NCI-H510A (cell line): Measurements from ENCODE around the gene THADA.

ENCODE experiments used
- DNase-seq: peaks from one replicate; lab custom pipeline; 2025; lab: John Stamatoyannopoulos, UW

Gene THADA

DNA sequence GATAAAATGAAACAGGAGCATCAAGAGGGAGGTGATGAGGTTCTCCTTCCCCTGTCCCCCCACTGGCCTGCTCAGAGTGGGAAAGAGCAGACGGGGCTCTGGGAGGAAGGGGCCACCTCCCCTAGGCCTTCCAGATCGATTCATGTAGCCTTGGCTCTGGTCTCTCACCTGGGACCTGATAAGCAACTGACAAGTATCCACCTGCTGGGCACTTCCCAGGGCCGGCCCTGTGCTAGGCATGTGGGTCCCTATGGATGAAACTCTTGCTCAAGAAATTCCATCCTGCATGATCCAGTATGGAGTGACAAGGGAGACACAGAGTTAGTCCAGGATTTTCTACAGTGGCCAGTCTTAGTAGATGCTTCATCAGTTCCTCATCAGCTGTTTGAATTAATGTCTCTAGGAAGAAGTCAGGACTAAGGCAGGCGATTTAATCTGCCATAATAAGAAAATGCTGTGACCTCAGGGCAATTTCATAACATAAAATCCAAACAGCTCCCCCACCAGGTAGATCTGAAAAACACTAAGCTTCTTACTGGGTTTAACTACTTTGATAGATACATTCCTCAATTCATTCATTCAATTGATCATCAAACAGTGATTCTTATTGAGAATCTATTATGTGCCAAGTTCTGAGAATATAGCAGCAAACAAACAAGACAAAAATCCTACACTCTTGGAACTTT is 324.8 kb downstream of the THADA start:
- DNase-seq = no peak

DNA sequence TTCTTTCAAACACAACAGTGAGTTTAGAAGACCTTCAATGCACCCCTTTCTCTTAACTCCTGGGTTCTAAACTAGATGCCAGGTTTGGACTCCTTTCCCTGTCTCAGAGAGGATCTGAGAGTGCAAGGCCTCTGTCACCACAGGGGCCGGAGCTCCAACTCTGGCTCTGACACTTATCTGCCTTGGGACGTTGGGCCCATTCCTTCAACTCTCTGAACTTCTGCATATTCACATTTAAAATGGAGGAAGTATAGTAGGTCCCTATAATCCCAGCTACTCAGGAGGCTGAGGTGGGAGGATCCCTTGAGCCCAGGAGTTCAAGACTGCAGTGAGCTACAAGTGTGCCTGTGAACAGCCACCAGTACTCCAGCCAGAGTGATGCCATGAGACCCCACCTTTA is 325.4 kb downstream of the THADA start:
- no peak for DNase-seq

DNA sequence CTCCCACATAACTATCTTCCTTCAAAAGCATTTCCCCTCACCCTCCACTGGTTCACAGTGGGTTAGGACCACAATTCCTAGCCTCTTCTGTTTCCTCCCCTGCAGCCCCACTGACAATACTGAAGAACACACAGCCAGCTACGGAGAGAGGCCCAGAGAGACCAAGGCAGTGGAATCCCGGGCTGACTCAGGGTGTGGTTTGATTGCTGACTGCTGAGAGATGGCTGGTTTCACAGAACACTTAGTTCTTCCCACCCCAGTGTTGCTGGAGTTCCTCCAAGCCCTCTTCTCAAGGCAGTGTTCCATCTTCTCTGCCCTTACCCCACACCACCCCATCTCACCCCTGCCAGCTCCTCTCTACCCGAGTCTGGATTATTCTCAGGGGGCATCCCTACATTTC is 326.1 kb downstream of the THADA start:
- DNase-seq = no peak

DNA sequence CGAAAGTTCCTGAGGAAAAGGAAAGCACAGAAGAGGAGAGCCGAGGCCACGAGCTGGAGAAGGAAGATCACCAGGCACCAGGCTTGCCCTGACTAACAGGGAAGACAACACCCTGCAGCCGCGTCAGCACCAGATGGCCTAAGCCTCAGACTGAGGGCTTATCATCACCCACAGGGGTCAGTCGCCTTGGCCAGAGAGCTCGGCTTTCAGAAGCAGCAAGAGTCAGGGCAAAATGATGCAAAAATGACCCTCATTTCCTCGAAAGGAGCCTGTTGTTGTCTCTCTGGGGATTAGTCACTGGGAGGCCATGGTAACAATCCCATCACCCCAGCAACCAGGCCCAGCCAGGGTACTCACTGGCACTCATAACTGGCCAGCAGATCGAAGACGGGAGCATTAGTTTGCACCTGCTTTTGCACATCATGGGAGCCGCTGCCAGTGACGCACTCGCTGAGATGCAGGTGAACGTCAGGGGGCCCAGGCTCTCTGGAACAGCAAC is 326.7 kb downstream of the THADA start:
- peak; percentile 50 for DNase-seq

DNA sequence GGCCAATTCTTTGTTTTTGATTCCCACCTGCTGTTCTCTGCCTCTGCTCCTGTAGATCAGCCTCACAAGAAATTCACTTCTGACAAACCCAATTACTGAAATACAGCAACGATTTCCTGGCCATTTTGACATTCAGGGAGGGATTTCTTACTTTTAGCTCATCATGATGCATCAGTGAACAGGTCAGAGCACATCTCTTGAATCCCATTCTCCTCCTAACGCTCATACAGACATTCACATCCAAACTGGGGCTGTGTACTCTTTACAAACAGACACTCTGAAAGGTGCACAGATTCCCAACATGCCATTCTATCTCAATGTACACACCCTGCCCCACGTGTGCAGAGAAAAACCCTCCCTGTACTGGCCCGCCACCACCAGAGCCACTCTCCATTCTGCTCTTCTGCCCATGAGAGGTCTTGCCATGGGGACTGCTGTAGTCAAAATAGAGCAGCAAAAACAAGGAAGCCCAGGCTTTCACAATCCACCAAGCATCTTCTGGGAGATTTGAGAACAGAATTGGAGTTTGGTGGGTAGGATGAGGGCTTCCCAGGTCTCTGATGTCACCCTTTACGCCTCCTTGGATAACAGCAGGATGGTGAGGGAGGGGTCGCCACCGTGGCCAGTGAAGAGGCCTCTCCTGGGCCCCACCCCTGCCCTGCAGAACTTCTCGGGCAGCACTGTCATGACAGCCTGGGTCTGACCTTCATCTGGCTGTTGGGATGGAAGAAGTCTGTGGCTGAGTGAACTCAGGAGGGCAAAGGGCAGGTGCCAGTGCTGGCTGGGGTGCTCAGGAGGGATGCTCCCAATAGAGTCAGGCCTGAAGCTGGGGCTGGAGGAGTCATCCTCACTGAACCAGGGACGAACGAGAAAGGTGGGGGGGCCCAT is 327.5 kb downstream of the THADA start:
- DNase-seq = no peak

DNA sequence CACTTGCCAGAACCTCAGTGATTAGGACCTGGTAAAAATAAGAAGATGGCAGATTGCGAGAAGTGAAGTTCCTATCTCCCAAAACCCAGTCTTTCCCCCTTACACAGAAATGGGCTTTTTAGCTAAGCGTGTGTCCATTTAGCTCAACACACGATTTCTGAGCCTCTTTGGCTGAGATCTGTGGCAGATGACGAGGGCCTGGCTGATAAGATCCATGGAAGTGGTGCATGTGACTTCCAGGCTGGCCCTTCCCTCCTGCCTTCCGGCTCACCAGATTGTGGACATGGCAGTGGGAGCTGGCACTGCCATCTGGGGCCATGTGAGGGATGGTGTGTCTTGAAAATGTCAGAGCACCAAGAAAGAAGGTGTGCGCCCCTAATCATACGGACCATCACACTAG is 328.5 kb downstream of the THADA start:
- DNase-seq = no peak

DNA sequence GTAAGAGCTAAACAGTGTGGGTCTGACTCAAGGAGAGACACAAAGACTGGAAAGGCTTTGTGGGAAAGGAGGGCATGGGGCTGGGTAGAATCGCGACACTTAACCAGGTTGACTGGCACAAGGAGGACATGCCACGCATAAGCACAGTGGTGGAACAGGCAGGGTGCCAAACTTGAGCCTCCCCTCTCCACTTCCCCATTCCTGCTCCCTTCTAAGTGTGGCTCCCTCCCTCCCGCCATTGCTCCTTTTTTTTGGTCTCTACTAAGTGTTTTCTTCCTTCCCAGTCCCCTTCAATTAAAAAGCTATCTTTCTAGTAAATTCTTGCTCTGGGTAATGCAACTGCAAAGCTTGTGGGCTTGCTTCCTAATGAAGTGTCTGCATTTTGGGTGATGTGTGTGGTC is 329.1 kb downstream of the THADA start:
- DNase-seq = no peak

DNA sequence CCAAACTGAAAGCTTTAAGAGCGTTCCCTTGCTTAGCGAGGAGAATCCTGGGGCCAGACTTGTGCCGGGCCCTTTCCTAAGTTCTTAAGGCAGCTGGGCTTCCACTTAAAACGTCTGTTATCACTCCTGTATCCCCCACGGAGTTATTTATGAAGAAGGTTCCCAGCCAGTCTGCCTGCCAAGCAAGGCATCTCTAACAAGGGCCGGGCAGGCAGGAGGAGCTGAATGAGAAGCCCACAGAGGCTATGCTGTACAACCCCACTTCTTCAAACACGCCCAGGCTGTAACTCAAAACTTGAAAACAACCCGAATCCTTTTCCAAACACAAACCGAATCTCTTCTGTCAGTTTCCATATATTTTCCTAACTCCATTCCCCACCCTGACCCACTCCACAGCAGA is 330.4 kb downstream of the THADA start:
- no peak for DNase-seq

DNA sequence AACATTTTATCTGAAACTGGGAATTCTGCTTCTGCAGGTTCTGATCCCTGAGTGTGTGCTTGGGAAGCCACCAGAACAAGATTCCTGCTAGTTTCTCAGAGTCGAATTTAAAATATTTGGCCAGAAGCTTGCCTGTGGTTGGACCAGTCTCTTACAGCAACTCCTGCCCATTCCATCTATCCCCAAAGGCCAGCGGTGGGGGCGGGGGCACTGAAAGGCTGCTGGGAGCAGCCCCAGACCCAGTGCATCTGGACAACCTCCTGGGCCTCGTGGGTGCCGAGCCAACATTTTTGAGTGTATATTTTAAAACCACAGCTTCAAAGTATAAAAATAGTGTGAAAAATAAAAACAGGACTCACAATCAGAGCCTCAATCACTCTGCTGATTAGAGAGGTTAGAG is 330.8 kb downstream of the THADA start:
- no peak for DNase-seq

DNA sequence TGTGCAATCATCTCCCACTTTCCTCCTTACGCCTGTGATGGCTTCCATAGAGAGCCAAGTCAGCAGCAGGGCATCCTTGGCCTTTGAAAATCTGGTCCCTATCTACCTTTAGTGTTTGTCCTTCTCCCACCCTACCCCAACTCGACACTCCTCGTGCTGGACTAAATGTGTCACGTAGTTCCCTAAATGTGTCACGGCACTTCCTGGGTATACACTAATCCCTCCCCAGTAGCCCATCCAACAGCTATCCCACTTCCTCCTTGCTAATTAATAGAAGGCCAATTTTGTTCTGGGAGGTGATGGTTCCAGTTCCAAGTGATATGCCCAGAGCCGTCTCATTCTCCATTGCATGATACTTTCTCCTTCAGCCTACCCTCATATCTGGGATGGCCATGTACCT is 332.9 kb downstream of the THADA start:
- no peak for DNase-seq

DNA sequence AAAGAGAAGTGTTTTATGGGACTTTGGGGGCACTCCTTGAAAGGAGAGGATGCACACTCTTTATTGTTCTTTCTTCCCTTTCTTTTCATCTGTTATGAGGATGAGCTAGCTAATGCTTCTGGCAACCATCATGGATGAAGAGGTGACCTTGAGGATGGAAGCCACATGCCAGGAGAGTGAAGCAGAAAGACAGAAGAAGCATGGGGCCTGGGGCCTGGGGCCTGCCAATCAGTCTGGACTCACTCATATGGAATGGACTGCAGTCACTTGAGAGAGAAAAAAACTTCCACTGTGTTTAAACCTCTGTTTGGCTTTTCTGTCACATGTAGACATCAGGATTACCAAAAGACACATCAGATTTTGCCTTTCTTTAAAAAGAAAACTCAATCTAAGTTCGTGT is 333.6 kb downstream of the THADA start:
- DNase-seq = no peak

DNA sequence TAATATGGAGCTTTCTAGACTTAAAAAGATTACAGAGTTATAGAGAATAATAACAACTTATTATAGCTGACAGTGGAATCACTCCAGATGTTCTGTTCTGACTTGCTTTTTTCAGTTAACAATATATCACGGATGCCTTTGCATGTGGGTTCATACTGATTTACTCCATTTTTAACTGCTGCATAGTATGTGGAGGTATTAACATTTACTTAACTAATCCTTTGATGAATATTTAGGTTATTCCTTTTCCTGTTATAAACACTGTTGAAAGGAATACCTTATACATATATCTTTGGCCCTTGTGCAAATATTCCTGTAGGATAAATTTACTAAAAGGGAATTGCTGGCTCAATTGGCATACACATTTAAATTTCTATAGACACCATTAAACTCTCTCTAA is 336.3 kb downstream of the THADA start:
- no peak for DNase-seq

DNA sequence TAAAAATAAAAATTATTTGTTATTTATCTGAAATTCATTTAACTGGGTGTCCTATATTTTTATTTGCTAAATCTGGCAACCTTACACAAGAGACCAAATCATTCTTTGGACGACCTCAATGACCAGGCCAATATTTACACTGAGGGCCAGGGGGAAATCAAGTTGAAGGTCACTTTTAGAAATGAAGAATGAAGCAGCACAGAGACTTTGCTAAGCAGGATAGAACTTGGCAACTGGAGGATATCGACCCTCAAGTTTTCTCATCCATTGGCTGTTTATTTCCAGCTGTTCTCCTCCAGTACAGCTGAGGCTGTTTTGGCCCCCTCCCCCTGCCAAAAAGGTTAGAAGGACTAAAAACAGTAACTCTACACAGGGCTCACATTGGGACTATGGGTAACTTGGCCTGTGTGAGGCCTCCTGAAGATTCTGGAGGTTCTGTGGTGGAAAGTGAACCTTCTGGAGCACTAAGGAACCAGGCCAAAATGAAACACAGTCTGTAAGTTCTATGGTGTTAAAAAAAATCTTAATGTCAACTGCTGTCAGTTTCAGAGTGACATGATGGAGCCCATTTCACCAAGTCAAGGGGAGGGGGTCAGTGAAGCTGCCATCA is 337.2 kb downstream of the THADA start:
- no peak for DNase-seq

DNA sequence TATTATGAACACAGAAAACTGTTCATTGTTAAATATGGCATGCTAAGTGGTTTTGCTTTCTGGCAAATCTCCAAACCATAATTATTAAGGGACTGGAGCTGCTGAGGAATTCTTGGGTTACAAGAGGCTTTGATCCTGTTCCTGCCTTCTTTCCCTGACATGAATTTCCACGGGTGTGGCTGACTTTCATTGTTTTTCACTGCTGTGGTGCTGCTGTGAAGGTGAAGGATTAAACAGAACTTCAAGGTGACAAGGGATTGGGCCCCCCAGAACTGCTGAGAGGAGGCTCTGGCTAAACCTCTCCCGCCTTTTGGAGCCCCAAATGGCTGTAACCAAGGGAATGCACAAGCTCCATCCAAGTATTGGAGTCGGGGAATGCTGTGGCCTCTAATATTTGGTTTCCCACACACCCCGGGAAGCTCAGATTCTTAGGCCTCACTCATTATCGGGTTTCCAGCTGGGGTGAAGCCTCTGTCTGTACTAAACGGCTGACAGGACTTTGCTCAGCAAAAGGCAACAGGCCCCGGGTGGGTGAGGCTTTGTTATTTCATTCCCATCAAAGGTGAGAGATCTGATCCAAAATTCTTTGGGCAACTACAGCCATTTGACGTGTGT is 340.4 kb downstream of the THADA start:
- DNase-seq = no peak

DNA sequence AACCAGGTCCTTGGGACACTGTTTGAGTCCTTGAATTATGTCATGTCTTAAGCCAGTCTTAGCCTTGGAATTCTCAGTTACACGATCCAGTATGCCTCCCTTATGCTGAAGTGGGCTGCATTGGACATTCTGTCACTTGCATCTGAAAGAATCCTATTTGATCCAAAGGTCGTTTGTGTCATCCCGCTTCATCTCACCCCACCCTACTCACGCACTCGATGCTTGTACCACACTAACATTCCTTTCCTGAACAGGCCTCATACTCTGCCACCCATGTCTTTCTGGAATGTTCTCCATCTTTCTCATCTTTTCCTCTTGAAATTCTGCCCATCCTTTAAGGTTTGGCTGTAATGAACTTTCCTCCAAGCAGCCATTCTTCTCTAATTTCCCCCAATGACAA is 341.5 kb downstream of the THADA start:
- DNase-seq = no peak

DNA sequence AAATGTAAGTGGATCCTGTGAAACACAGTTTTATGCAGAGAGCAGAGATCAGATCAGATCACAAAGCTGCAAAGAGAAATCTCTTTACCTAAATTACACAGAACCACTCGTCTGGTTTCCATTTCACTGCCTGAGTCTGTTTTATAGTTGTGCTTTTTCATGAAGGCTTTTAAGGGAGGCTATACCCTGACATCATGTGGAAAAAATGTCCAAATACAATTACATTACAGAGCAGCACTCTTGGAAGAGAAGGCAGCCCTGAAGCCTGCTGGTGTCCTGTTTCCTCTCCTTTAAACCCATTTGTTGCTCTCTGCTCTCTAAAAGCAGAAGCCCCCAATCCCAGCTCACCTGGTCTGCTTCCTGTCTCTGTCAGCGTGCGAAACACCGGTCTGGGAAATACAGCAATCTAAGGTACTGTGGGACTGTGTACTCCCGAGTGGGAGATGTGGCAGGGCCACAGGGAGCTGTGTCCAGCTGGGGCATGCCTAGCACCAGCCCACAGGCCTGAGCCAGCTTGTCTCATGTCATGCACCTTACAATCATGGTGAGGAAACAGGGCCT is 344.6 kb downstream of the THADA start:
- DNase-seq = no peak

DNA sequence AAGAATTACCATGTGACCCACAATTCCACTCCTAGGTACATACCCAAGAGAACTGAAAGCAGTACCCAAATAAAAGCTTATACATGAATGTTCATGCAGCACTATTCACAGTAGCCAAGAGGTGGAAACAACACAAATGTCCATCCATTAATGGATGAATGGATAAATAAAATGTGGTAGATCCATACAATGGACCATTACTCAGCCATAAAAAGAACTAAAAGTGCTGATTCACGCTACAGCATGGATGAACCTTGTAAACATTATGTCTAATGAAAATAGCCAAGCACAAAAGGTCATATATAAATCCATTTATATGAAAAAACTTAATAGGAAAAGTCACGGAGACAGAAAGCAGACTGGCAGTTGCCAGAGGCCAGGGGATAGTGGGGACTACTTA is 345.8 kb downstream of the THADA start:
- DNase-seq = no peak

DNA sequence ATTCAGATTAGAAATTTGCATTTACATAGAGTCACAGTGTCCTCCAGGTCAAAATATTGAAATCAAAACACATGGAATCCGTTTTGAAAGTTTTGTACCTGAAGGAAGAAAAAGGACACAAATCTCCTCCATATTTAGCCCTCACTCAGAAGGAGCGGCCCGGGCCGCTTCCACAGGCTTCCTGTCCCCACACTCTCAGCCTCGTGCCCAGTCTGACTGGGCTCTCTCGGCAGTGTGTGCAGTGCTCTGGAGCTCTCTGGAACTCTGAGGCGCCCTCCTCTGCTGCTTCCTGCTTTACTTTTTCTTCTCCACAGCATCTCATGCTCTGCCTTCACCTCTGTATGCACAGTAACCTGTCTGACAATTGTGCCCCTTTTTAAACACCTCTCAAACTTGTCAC is 347.2 kb downstream of the THADA start:
- no peak for DNase-seq

DNA sequence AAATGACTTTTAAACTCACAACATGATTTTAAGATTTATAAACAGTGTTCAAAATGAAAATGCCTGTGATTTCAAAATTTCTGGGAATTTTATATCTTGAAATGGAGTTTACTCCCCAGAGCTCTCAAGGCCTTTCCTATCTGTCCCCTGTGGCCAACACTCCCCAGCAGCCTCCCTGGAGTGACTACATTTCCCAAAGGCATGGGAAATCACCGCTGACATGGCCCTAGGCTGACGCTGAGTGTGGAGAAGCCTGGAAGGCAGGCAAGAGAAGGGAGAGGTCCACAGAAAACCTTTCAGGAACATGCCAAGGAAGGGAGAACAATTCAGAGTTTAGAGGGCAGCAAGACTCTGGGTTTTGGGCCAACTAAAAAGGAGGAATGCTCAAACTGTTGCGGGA is 349.2 kb downstream of the THADA start:
- DNase-seq = no peak

DNA sequence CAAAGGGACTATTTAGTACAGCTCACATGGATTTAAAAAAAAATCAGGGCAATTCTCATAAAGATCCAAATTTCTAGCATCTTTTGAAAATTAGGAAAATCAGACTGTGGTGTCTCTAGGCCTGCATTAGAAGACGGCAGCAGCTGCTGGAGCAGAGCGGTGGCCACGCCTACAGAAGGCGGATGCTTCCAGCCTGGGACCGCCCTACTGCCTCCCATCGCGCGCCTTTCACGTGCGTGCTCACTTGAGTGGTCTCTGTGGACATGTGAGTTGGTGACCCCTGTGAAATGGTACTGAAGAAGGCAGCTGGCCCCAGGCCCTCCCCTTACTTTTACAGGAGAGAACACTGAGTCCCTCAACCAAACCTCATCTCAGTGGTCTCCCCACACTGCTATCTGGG is 354.3 kb downstream of the THADA start:
- no peak for DNase-seq

DNA sequence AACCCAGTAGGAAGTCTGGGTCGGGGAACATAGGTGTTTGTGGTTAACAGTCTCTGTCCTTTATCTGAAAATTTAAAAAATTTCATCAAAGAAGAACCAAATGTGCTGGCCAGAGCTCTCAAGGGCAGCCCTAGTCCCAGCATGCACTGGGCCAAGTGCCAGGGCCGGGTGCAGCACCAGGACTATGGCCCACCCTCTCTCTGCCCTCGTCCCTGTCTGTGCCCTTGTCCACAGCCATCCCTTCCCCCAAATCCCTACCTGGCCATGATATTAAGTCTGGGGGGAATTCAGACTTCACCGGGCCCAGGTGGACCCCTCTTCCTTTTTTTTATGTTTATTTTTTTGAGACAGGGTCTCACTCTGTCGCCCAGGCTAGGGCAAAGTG is 355.1 kb downstream of the THADA start:
- DNase-seq = no peak
